HepG2 (cell line): Measurements from ENCODE around the gene ARHGEF10L. TPM values are rescaled to one million over a fixed set of nuclear protein-coding genes. Genes with fewer than 3 reads are reported as not detected.

Experiments
- CBX1 ChIP-seq: IDR thresholded peaks from one replicate; pipeline ENCODE4 v1.6.1; 2016; ENCODE audit warnings: antibody characterized with exemption, low read depth
- PLRG1 ChIP-seq: fragments of 450-650 bp; conservative IDR thresholded peaks from 2 replicates; pipeline ENCODE4 v1.6.1; 2016
- POLR2G ChIP-seq: fragments of 200-400 bp; formaldehyde crosslinking; IDR thresholded peaks from 2 replicates; pipeline ENCODE4 v1.6.1; 2018; ENCODE audit warnings: mild to moderate bottlenecking, low read depth, low read length, moderate library complexity
- SALL1 ChIP-seq: sonication (generic); formaldehyde crosslinking; IDR thresholded peaks from 2 replicates; pipeline ENCODE4 v1.8.0; 2022; ENCODE audit warnings: mild to moderate bottlenecking, missing genetic modification reagents
- TBX3 ChIP-seq: fragments of 450-650 bp; IDR thresholded peaks from 2 replicates; pipeline ENCODE4 v1.6.1; 2017; ENCODE audit warnings: antibody characterized with exemption, mild to moderate bottlenecking, inconsistent platforms, borderline replicate concordance
- ZKSCAN1 ChIP-seq: fragments of 150-350 bp; IDR thresholded peaks from 2 replicates; pipeline ENCODE4 v1.6.1; 2014; ENCODE audit warnings: low read length
- ZNF577 ChIP-seq: sonication (generic); formaldehyde crosslinking; IDR thresholded peaks from 2 replicates; pipeline ENCODE4 v1.4.0; 2020; ENCODE audit warnings: mild to moderate bottlenecking, low read depth, missing genetic modification reagents, borderline replicate concordance
- ZNF616 ChIP-seq: sonication (generic); formaldehyde crosslinking; IDR thresholded peaks from 2 replicates; pipeline ENCODE4 v1.5.0; 2020; ENCODE audit warnings: low read depth, mild to moderate bottlenecking, missing genetic modification reagents
- ZNF7 ChIP-seq: IDR thresholded peaks from 2 replicates; pipeline ENCODE4 v1.6.1; 2016; ENCODE audit warnings: missing biosample characterization, missing genetic modification reagents
- ZNF839 ChIP-seq: sonication (generic); formaldehyde crosslinking; IDR thresholded peaks from 2 replicates; pipeline ENCODE4 v1.4.0; 2020; ENCODE audit warnings: missing genetic modification reagents, mild to moderate bottlenecking, borderline replicate concordance
- polyA plus RNA-seq, 8 experiments: library from polyadenylated mRNA; depleted of rRNA in 3 of 8; stranded (reverse) in 7 of 8; unstranded in 1 of 8; fragments of >200 nt; fragmentation: Illumina TruSeq in 4 of 8; extraction: Trizol in 4 of 8; gene quantifications; 2 replicates each; pipeline versions ENCODE4 v1.2.1 to v1.2.3, GENCODE V29; 2011 to 2016; ENCODE audit warnings: low read depth in 4 of 8, missing spikeins in 1 of 8, mixed read lengths in 1 of 8; ENCODE audit not compliant: insufficient read depth in 1 of 8
- total RNA-seq, 5 experiments: library from RNA; depleted of rRNA; stranded (reverse); fragments of >200 nt; fragmentation: Illumina TruSeq; extraction: Trizol; gene quantifications; 2 replicates each; pipeline ENCODE4 v1.2.3, GENCODE V29; 2016; ENCODE audit warnings: low read depth in 1 of 5
- TF ChIP-seq, protein P1 (sequence below): sonication (generic); formaldehyde crosslinking; IDR thresholded peaks from 2 replicates; pipeline ENCODE4 v1.4.0; 2020; ENCODE audit warnings: mild to moderate bottlenecking, low read depth, missing genetic modification reagents
- TF ChIP-seq, protein P2 (sequence below): sonication (generic); formaldehyde crosslinking; IDR thresholded peaks from 2 replicates; pipeline ENCODE4 v1.8.1; 2022; ENCODE audit warnings: low read depth, mild to moderate bottlenecking, missing genetic modification reagents
- TF ChIP-seq, protein P3 (sequence below): sonication (generic); formaldehyde crosslinking; IDR thresholded peaks from 2 replicates; pipeline ENCODE4 v1.4.0; 2020; ENCODE audit warnings: missing genetic modification reagents, borderline replicate concordance
- TF ChIP-seq, protein P4 (sequence below): sonication (generic); formaldehyde crosslinking; IDR thresholded peaks from 2 replicates; pipeline ENCODE4 v1.4.0; 2020; ENCODE audit warnings: missing genetic modification reagents, borderline replicate concordance

The ARHGEF10L gene
- total and polyA plus RNA-seq, 2 of the 13 experiments (the other 11 are each of a cell fraction or from before 2014, with no cell fraction given) = 46.5 to 78.3 TPM

- TF ChIP-seq ZNF577 (no peak), ZNF7 (CRISPR knock-in tag) (no peak), CBX1 (no peak), PLRG1 (no peak), ZNF616 (CRISPR knock-in tag) (no peak), TBX3 (no peak), SALL1 (CRISPR knock-in tag) (no peak), POLR2G (no peak), ZKSCAN1 (no peak), ZNF839 (no peak)
- TF ChIP-seq, protein P1, sequence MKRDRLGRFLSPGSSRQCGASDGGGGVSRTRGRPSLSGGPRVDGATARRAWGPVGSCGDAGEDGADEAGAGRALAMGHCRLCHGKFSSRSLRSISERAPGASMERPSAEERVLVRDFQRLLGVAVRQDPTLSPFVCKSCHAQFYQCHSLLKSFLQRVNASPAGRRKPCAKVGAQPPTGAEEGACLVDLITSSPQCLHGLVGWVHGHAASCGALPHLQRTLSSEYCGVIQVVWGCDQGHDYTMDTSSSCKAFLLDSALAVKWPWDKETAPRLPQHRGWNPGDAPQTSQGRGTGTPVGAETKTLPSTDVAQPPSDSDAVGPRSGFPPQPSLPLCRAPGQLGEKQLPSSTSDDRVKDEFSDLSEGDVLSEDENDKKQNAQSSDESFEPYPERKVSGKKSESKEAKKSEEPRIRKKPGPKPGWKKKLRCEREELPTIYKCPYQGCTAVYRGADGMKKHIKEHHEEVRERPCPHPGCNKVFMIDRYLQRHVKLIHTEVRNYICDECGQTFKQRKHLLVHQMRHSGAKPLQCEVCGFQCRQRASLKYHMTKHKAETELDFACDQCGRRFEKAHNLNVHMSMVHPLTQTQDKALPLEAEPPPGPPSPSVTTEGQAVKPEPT (CRISPR knock-in tag) = no peak
- TF ChIP-seq, protein P2, sequence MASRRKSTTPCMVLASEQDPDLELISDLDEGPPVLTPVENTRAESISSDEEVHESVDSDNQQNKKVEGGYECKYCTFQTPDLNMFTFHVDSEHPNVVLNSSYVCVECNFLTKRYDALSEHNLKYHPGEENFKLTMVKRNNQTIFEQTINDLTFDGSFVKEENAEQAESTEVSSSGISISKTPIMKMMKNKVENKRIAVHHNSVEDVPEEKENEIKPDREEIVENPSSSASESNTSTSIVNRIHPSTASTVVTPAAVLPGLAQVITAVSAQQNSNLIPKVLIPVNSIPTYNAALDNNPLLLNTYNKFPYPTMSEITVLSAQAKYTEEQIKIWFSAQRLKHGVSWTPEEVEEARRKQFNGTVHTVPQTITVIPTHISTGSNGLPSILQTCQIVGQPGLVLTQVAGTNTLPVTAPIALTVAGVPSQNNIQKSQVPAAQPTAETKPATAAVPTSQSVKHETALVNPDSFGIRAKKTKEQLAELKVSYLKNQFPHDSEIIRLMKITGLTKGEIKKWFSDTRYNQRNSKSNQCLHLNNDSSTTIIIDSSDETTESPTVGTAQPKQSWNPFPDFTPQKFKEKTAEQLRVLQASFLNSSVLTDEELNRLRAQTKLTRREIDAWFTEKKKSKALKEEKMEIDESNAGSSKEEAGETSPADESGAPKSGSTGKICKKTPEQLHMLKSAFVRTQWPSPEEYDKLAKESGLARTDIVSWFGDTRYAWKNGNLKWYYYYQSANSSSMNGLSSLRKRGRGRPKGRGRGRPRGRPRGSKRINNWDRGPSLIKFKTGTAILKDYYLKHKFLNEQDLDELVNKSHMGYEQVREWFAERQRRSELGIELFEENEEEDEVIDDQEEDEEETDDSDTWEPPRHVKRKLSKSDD (CRISPR knock-in tag) = no peak
- TF ChIP-seq, protein P3, sequence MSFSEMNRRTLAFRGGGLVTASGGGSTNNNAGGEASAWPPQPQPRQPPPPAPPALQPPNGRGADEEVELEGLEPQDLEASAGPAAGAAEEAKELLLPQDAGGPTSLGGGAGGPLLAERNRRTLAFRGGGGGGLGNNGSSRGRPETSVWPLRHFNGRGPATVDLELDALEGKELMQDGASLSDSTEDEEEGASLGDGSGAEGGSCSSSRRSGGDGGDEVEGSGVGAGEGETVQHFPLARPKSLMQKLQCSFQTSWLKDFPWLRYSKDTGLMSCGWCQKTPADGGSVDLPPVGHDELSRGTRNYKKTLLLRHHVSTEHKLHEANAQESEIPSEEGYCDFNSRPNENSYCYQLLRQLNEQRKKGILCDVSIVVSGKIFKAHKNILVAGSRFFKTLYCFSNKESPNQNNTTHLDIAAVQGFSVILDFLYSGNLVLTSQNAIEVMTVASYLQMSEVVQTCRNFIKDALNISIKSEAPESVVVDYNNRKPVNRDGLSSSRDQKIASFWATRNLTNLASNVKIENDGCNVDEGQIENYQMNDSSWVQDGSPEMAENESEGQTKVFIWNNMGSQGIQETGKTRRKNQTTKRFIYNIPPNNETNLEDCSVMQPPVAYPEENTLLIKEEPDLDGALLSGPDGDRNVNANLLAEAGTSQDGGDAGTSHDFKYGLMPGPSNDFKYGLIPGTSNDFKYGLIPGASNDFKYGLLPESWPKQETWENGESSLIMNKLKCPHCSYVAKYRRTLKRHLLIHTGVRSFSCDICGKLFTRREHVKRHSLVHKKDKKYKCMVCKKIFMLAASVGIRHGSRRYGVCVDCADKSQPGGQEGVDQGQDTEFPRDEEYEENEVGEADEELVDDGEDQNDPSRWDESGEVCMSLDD (CRISPR knock-in tag) = no peak
- TF ChIP-seq, protein P4, sequence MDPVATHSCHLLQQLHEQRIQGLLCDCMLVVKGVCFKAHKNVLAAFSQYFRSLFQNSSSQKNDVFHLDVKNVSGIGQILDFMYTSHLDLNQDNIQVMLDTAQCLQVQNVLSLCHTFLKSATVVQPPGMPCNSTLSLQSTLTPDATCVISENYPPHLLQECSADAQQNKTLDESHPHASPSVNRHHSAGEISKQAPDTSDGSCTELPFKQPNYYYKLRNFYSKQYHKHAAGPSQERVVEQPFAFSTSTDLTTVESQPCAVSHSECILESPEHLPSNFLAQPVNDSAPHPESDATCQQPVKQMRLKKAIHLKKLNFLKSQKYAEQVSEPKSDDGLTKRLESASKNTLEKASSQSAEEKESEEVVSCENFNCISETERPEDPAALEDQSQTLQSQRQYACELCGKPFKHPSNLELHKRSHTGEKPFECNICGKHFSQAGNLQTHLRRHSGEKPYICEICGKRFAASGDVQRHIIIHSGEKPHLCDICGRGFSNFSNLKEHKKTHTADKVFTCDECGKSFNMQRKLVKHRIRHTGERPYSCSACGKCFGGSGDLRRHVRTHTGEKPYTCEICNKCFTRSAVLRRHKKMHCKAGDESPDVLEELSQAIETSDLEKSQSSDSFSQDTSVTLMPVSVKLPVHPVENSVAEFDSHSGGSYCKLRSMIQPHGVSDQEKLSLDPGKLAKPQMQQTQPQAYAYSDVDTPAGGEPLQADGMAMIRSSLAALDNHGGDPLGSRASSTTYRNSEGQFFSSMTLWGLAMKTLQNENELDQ (CRISPR knock-in tag) = no peak
These were observed 38.4 kb downstream of the ARHGEF10L start (continued) for GRCh38 chr1:17577907-17578297.
